KMS-11 (cell line): Measurements from ENCODE around the gene H1-8.

Source experiments
- H2AFZ ChIP-seq: fragments of 200-600 bp; sonication (generic); 2 replicates; pipeline ENCODE4 v1.6.1; 2016; ENCODE audit warnings: antibody characterized with exemption, mixed run types, low read depth
- H3K27ac ChIP-seq: fragments of 200-600 bp; sonication (generic); 2 replicates; pipeline ENCODE4 v1.6.1; 2016; ENCODE audit warnings: mild to moderate bottlenecking, mixed run types
- H3K27me3 ChIP-seq: fragments of 200-600 bp; sonication (generic); 2 replicates; pipeline ENCODE4 v1.6.1; 2017; ENCODE audit warnings: mild to moderate bottlenecking, low read depth, mixed run types, moderate library complexity; ENCODE audit not compliant: insufficient read depth
- H3K36me3 ChIP-seq: fragments of 200-600 bp; sonication (generic); 2 replicates; pipeline ENCODE4 v1.6.1; 2017; ENCODE audit warnings: mild to moderate bottlenecking, mixed run types; ENCODE audit not compliant: insufficient read depth
- H3K4me1 ChIP-seq: fragments of 200-600 bp; sonication (generic); 2 replicates; pipeline ENCODE4 v1.6.1; 2016; ENCODE audit warnings: mild to moderate bottlenecking, low read depth, mixed run types; ENCODE audit not compliant: poor library complexity, severe bottlenecking
- H3K4me2 ChIP-seq: fragments of 200-600 bp; sonication (generic); 2 replicates; pipeline ENCODE4 v1.7.0; 2016; ENCODE audit warnings: mild to moderate bottlenecking, mixed run types
- H3K4me3 ChIP-seq: fragments of 200-600 bp; sonication (generic); IDR thresholded peaks from 2 replicates; pipeline ENCODE4 v1.6.1; 2017; ENCODE audit warnings: low read depth, low read length, mixed read lengths; ENCODE audit not compliant: insufficient read depth
- H3K79me2 ChIP-seq: fragments of 200-600 bp; sonication (generic); 2 replicates; pipeline ENCODE4 v1.6.1; 2016; ENCODE audit warnings: low read depth, mixed run types; ENCODE audit not compliant: insufficient read depth
- H3K9ac ChIP-seq: fragments of 200-600 bp; sonication (generic); 2 replicates; pipeline ENCODE4 v1.6.1; 2016; ENCODE audit warnings: mild to moderate bottlenecking, mixed run types
- H4K20me1 ChIP-seq: fragments of 200-600 bp; sonication (generic); 2 replicates; pipeline ENCODE4 v1.6.1; 2016; ENCODE audit warnings: mild to moderate bottlenecking, mixed run types; ENCODE audit not compliant: insufficient read depth
- TF ChIP-seq, protein P1 (sequence below): fragments of 200-600 bp; sonication (generic); conservative IDR thresholded peaks from 2 replicates; pipeline ENCODE4 v1.6.1; 2017; ENCODE audit warnings: low read depth, mild to moderate bottlenecking, antibody characterized with exemption, low read length, moderate library complexity, mixed read lengths

The H1-8 gene

DNA sequence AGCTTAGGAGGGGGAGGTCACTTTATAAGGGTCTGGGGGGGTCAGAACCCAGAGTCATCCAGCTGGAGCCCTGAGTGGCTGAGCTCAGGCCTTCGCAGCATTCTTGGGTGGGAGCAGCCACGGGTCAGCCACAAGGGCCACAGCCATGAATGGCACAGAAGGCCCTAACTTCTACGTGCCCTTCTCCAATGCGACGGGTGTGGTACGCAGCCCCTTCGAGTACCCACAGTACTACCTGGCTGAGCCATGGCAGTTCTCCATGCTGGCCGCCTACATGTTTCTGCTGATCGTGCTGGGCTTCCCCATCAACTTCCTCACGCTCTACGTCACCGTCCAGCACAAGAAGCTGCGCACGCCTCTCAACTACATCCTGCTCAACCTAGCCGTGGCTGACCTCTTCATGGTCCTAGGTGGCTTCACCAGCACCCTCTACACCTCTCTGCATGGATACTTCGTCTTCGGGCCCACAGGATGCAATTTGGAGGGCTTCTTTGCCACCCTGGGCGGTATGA, 14.3 kb upstream of the H1-8 start, which contains the start of gene RHO:
TSS of gene RHO (plus strand) at position 51 of the 512 bp plus-strand sequence. CDS start at position 146, 95 bp downstream.
- no peaks in the 10 kb centered on the region for H4K20me1 ChIP-seq
- no peak within 1 kb of the TSS for H3K4me3 ChIP-seq

DNA sequence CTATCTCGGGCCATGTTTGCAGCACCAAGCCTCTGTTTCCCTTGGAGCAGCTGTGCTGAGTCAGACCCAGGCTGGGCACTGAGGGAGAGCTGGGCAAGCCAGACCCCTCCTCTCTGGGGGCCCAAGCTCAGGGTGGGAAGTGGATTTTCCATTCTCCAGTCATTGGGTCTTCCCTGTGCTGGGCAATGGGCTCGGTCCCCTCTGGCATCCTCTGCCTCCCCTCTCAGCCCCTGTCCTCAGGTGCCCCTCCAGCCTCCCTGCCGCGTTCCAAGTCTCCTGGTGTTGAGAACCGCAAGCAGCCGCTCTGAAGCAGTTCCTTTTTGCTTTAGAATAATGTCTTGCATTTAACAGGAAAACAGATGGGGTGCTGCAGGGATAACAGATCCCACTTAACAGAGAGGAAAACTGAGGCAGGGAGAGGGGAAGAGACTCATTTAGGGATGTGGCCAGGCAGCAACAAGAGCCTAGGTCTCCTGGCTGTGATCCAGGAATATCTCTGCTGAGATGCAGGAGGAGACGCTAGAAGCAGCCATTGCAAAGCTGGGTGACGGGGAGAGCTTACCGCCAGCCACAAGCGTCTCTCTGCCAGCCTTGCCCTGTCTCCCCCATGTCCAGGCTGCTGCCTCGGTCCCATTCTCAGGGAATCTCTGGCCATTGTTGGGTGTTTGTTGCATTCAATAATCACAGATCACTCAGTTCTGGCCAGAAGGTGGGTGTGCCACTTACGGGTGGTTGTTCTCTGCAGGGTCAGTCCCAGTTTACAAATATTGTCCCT, 13.4 kb upstream of the H1-8 start:
- Histone ChIP-seq H3K4me2 (no peak overlapping the region), H3K36me3 (no peaks in the 10 kb centered on the region), H3K9ac (no peak overlapping the region), H2AFZ (no peak overlapping the region), H3K27me3 (no peaks in the 10 kb centered on the region), H3K79me2 (no peaks in the 10 kb centered on the region), H3K4me1 (no peaks in the 10 kb centered on the region), H3K4me3 (no peak overlapping the region), H4K20me1 (no peaks in the 10 kb centered on the region), H3K27ac (no peak overlapping the region)
- TF ChIP-seq, protein P1, sequence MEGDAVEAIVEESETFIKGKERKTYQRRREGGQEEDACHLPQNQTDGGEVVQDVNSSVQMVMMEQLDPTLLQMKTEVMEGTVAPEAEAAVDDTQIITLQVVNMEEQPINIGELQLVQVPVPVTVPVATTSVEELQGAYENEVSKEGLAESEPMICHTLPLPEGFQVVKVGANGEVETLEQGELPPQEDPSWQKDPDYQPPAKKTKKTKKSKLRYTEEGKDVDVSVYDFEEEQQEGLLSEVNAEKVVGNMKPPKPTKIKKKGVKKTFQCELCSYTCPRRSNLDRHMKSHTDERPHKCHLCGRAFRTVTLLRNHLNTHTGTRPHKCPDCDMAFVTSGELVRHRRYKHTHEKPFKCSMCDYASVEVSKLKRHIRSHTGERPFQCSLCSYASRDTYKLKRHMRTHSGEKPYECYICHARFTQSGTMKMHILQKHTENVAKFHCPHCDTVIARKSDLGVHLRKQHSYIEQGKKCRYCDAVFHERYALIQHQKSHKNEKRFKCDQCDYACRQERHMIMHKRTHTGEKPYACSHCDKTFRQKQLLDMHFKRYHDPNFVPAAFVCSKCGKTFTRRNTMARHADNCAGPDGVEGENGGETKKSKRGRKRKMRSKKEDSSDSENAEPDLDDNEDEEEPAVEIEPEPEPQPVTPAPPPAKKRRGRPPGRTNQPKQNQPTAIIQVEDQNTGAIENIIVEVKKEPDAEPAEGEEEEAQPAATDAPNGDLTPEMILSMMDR: no peak

More for the DNA sequence above, 14.3 kb upstream of the H1-8 start, which contains the start of gene RHO:
- H2AFZ ChIP-seq: no peak within 1 kb of the TSS
- no peak within 1 kb of the TSS for H3K4me2 ChIP-seq
- no peaks in the 10 kb centered on the region for H3K27me3 ChIP-seq
- H3K36me3 ChIP-seq: no peaks in the 10 kb centered on the region
- TF ChIP-seq, protein P1: no peak
- H3K79me2 ChIP-seq: no peaks in the 10 kb centered on the region
- H3K9ac ChIP-seq: no peak within 1 kb of the TSS
- no peak within 1 kb of the TSS for H3K27ac ChIP-seq
- no peaks in the 10 kb centered on the region for H3K4me1 ChIP-seq

DNA sequence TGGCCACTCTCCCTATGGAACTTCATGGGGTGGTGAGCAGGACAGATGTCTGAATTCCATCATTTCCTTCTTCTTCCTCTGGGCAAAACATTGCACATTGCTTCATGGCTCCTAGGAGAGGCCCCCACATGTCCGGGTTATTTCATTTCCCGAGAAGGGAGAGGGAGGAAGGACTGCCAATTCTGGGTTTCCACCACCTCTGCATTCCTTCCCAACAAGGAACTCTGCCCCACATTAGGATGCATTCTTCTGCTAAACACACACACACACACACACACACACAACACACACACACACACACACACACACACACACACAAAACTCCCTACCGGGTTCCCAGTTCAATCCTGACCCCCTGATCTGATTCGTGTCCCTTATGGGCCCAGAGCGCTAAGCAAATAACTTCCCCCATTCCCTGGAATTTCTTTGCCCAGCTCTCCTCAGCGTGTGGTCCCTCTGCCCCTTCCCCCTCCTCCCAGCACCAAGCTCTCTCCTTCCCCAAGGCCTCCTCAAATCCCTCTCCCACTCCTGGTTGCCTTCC, 12.7 kb upstream of the H1-8 start:
- Histone ChIP-seq H3K36me3 (no peaks in the 10 kb centered on the region), H3K4me1 (no peaks in the 10 kb centered on the region), H3K9ac (no peak overlapping the region), H3K4me3 (no peak overlapping the region), H4K20me1 (no peaks in the 10 kb centered on the region), H2AFZ (no peak overlapping the region), H3K27ac (no peak overlapping the region), H3K27me3 (no peaks in the 10 kb centered on the region), H3K79me2 (no peaks in the 10 kb centered on the region), H3K4me2 (no peak overlapping the region)
- TF ChIP-seq, protein P1: no peak

DNA sequence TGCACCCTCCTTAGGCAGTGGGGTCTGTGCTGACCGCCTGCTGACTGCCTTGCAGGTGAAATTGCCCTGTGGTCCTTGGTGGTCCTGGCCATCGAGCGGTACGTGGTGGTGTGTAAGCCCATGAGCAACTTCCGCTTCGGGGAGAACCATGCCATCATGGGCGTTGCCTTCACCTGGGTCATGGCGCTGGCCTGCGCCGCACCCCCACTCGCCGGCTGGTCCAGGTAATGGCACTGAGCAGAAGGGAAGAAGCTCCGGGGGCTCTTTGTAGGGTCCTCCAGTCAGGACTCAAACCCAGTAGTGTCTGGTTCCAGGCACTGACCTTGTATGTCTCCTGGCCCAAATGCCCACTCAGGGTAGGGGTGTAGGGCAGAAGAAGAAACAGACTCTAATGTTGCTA, 12.2 kb upstream of the H1-8 start:
- H3K27ac ChIP-seq: no peak overlapping the region
- TF ChIP-seq, protein P1: no peak

More for the DNA sequence above, 12.2 kb upstream of the H1-8 start:
- no peak overlapping the region for H3K9ac ChIP-seq
- no peaks in the 10 kb centered on the region for H4K20me1 ChIP-seq
- H3K79me2 ChIP-seq: no peaks in the 10 kb centered on the region
- H3K4me1 ChIP-seq: no peaks in the 10 kb centered on the region
- H3K4me3 ChIP-seq: no peak overlapping the region
- H3K27me3 ChIP-seq: no peaks in the 10 kb centered on the region
- H3K4me2 ChIP-seq: no peak overlapping the region
- H2AFZ ChIP-seq: no peak overlapping the region
- no peaks in the 10 kb centered on the region for H3K36me3 ChIP-seq
